ENCODE results near the gene JADE1. TPM values are rescaled to one million over a fixed set of nuclear protein-coding genes. Genes with fewer than 3 reads are reported as not detected.

The JADE1 gene
- total RNA-seq, 5 donors from 2014 or later (not counting 1 experiment from before 2014, with no cell fraction given), result 51.3 to 63.0 (median 56.6) TPM

GRCh38 chr4:128848461-128848860, 39.0 kb downstream of the JADE1 start:
- Histone ChIP-seq H3K27ac (ENCODE audit: low read length) (no peak overlapping the region), H3K4me1 (ENCODE audit: control insufficient read depth in 1 of 2, extremely low read depth in 1 of 2, insufficient read depth in 2 of 2, low read length in 2 of 2) (no peaks in the 10 kb centered on the region), H3K27me3 (replicated peaks in 1 of 2; ENCODE audit: control insufficient read depth in 2 of 2, extremely low read depth in 1 of 2, insufficient read depth in 2 of 2, low read length in 1 of 2) (no peaks in the 10 kb centered on the region), H3K4me3 (ENCODE audit: control insufficient read depth in 1 of 2, extremely low read depth in 1 of 2, low read length in 1 of 2) (no peak overlapping the region), H3K9me3 (no peaks in the 10 kb centered on the region), H3K36me3 (ENCODE audit: control insufficient read depth in 2 of 2, extremely low read depth in 1 of 2, insufficient read depth in 1 of 2, low read length in 1 of 2) (peaks cover 18 to 89% of the 10 kb centered on the region in 2 donors)
- Mint-ChIP-seq H3K4me3 (no peak overlapping the region), H3K27me3 (no peaks in the 10 kb centered on the region), H3K9me3 (no peaks in the 10 kb centered on the region), H3K36me3 (peaks cover 74% of the 10 kb centered on the region), H3K27ac (no peak overlapping the region), H3K4me1 (peaks cover 10 to 13% (median 11%) of the 10 kb centered on the region in 3 donors)
- ATAC-seq (replicated peaks in 1 of 4) (no peak), DNase-seq (no peak)
- POLR2A ChIA-PET, result no interaction called here
- CTCF ChIA-PET, result interaction anchor here in 1 of 2 donors (0.5 kb wide), 1 partner anchor 230 kb away, joined by 6 read pairs; no protein-coding TSS in a partner anchor
- WGBS (ENCODE audit: insufficient coverage), result 100% methylated on average over 1 of the region's 3 CpGs

- ChIA-PET POLR2A (interaction anchor here in 1 of 2 donors (0.6 kb wide), 1 partner anchor 8 kb away, joined by 6 read pairs; no protein-coding TSS in a partner anchor), CTCF (interaction anchor here in 1 of 2 donors (0.7 kb wide), 2 partner anchors 69 to 124 kb away, joined by 3 to 5 read pairs; no protein-coding TSS in a partner anchor)
- no peak overlapping the region for H3K27ac Mint-ChIP-seq
- no peaks in the 10 kb centered on the region for H3K9me3 ChIP-seq
- no peaks in the 10 kb centered on the region for H3K9me3 Mint-ChIP-seq
- peaks cover 75% of the 10 kb centered on the region for H3K36me3 Mint-ChIP-seq
- no peak overlapping the region for H3K4me3 Mint-ChIP-seq
- H3K4me1 ChIP-seq (ENCODE audit: control insufficient read depth in 1 of 2, extremely low read depth in 1 of 2, insufficient read depth in 2 of 2, low read length in 2 of 2), result peaks cover 15 to 16% of the 10 kb centered on the region in 2 experiments
- H3K36me3 ChIP-seq (ENCODE audit: control insufficient read depth in 2 of 2, extremely low read depth in 1 of 2, insufficient read depth in 1 of 2, low read length in 1 of 2), result peaks cover 18 to 80% of the 10 kb centered on the region in 2 donors
- WGBS (ENCODE audit: insufficient coverage), result 100% methylated on average over 1 of the region's 4 CpGs
- no peak overlapping the region for H3K4me3 ChIP-seq (ENCODE audit: control insufficient read depth in 1 of 2, extremely low read depth in 1 of 2, low read length in 1 of 2)
- no peak overlapping the region for H3K27ac ChIP-seq (ENCODE audit: low read length)
- H3K27me3 Mint-ChIP-seq, result no peaks in the 10 kb centered on the region
- H3K4me1 Mint-ChIP-seq, result peaks cover 25 to 28% (median 25%) of the 10 kb centered on the region in 3 donors
- no peak for ATAC-seq (replicated peaks in 1 of 4)
- no peak for DNase-seq
- H3K27me3 ChIP-seq (replicated peaks in 1 of 2; ENCODE audit: control insufficient read depth in 2 of 2, extremely low read depth in 1 of 2, insufficient read depth in 2 of 2, low read length in 1 of 2), result no peaks in the 10 kb centered on the region
Observed at GRCh38 chr4:128850252-128850651, 40.8 kb downstream of the JADE1 start.

GRCh38 chr4:128853741-128854140, 44.2 kb downstream of the JADE1 start:
- no peaks in the 10 kb centered on the region for H3K27me3 ChIP-seq (replicated peaks in 1 of 2; ENCODE audit: control insufficient read depth in 2 of 2, extremely low read depth in 1 of 2, insufficient read depth in 2 of 2, low read length in 1 of 2)
- Mint-ChIP-seq H3K36me3 (peaks cover 68% of the 10 kb centered on the region), H3K4me1 (peaks cover 25 to 29% (median 28%) of the 10 kb centered on the region in 3 donors), H3K27ac (peak overlapping the region; percentile 79 to 87), H3K4me3 (peak overlapping the region in 1 of 3 donors; percentile 35), H3K9me3 (no peaks in the 10 kb centered on the region), H3K27me3 (no peaks in the 10 kb centered on the region)
- ChIA-PET CTCF (interaction anchor here in 1 of 2 donors (1.2 to 1.7 kb wide), 4 partner anchors 13 to 400 kb away, joined by 3 to 9 read pairs (median 4); partner anchors contain the start of gene JADE1), POLR2A (interaction anchor here (0.6 to 1.5 kb wide), 3 partner anchors 42 to 290 kb away, joined by 3 to 6 read pairs (median 5); no protein-coding TSS in a partner anchor)
- peak overlapping the region; percentile 40 for H3K27ac ChIP-seq (ENCODE audit: low read length)
- no peak for ATAC-seq (replicated peaks in 1 of 4)
- no peaks in the 10 kb centered on the region for H3K9me3 ChIP-seq
- H3K36me3 ChIP-seq (ENCODE audit: control insufficient read depth in 2 of 2, extremely low read depth in 1 of 2, insufficient read depth in 1 of 2, low read length in 1 of 2), result peaks cover 22 to 79% of the 10 kb centered on the region in 2 donors
- DNase-seq, result no peak
- peaks cover 15 to 18% of the 10 kb centered on the region in 2 experiments for H3K4me1 ChIP-seq (ENCODE audit: control insufficient read depth in 1 of 2, extremely low read depth in 1 of 2, insufficient read depth in 2 of 2, low read length in 2 of 2)
- no CpG with 5 or more reads among the region's 5 CpGs for WGBS (ENCODE audit: insufficient coverage)
- H3K4me3 ChIP-seq (ENCODE audit: control insufficient read depth in 1 of 2, extremely low read depth in 1 of 2, low read length in 1 of 2), result no peak overlapping the region

GRCh38 chr4:128854433-128854832, 44.9 kb downstream of the JADE1 start:
- Mint-ChIP-seq H3K4me3 (peak overlapping the region in 1 of 3 donors; percentile 35), H3K36me3 (peaks cover 69% of the 10 kb centered on the region), H3K9me3 (no peaks in the 10 kb centered on the region), H3K27ac (peak overlapping the region; percentile 79 to 87), H3K27me3 (no peaks in the 10 kb centered on the region), H3K4me1 (peaks cover 25 to 32% (median 31%) of the 10 kb centered on the region in 3 donors)
- no peaks in the 10 kb centered on the region for H3K27me3 ChIP-seq (replicated peaks in 1 of 2; ENCODE audit: control insufficient read depth in 2 of 2, extremely low read depth in 1 of 2, insufficient read depth in 2 of 2, low read length in 1 of 2)
- ChIA-PET POLR2A (interaction anchor here (0.6 to 1.5 kb wide), 3 partner anchors 43 to 291 kb away, joined by 3 to 5 read pairs (median 3); no protein-coding TSS in a partner anchor), CTCF (interaction anchor here (0.7 to 1.7 kb wide), 7 partner anchors 9 to 400 kb away, joined by 3 to 9 read pairs (median 4); partner anchors contain the start of gene JADE1 (in 1 of the 2))
- DNase-seq (peak in 15 of 35 experiments; percentile 7 to 69 (median 22)), ATAC-seq (replicated peaks in 1 of 4) (peak; percentile 81 to 92 (median 86))
- WGBS (ENCODE audit: insufficient coverage), result no CpG with 5 or more reads among the region's 6 CpGs
- H3K27ac ChIP-seq (ENCODE audit: low read length), result peak overlapping the region; percentile 40
- H3K9me3 ChIP-seq, result no peaks in the 10 kb centered on the region
- peaks cover 18 to 79% of the 10 kb centered on the region in 2 donors for H3K36me3 ChIP-seq (ENCODE audit: control insufficient read depth in 2 of 2, extremely low read depth in 1 of 2, insufficient read depth in 1 of 2, low read length in 1 of 2)
- no peak overlapping the region for H3K4me3 ChIP-seq (ENCODE audit: control insufficient read depth in 1 of 2, extremely low read depth in 1 of 2, low read length in 1 of 2)
- peaks cover 15 to 18% of the 10 kb centered on the region in 2 experiments for H3K4me1 ChIP-seq (ENCODE audit: control insufficient read depth in 1 of 2, extremely low read depth in 1 of 2, insufficient read depth in 2 of 2, low read length in 2 of 2)

GRCh38 chr4:128855621-128856020, 46.1 kb downstream of the JADE1 start:
- H3K9me3 Mint-ChIP-seq, result no peaks in the 10 kb centered on the region
- DNase-seq (no peak), ATAC-seq (replicated peaks in 1 of 4) (no peak)
- 92% methylated on average over 6 of the region's 7 CpGs for WGBS (ENCODE audit: insufficient coverage)
- no peak overlapping the region for H3K27ac ChIP-seq (ENCODE audit: low read length)
- peaks cover 21 to 79% of the 10 kb centered on the region in 2 donors for H3K36me3 ChIP-seq (ENCODE audit: control insufficient read depth in 2 of 2, extremely low read depth in 1 of 2, insufficient read depth in 1 of 2, low read length in 1 of 2)
- peaks cover 15 to 19% of the 10 kb centered on the region in 2 experiments for H3K4me1 ChIP-seq (ENCODE audit: control insufficient read depth in 1 of 2, extremely low read depth in 1 of 2, insufficient read depth in 2 of 2, low read length in 2 of 2)
- H3K36me3 Mint-ChIP-seq, result peaks cover 70% of the 10 kb centered on the region
- H3K4me3 Mint-ChIP-seq, result no peak overlapping the region
- H3K4me1 Mint-ChIP-seq, result peaks cover 31 to 39% (median 38%) of the 10 kb centered on the region in 3 donors
- ChIA-PET CTCF (interaction anchor here (0.6 to 1.7 kb wide), 4 partner anchors 10 to 73 kb away, joined by 3 to 5 read pairs (median 3); no protein-coding TSS in a partner anchor), POLR2A (interaction anchor here in 1 of 2 donors (0.8 kb wide), 1 partner anchor 45 kb away, joined by 13 read pairs; no protein-coding TSS in a partner anchor)
- H3K9me3 ChIP-seq, result no peaks in the 10 kb centered on the region
- no peak overlapping the region for H3K27ac Mint-ChIP-seq
- H3K27me3 Mint-ChIP-seq, result no peaks in the 10 kb centered on the region
- H3K27me3 ChIP-seq (replicated peaks in 1 of 2; ENCODE audit: control insufficient read depth in 2 of 2, extremely low read depth in 1 of 2, insufficient read depth in 2 of 2, low read length in 1 of 2), result no peaks in the 10 kb centered on the region
- no peak overlapping the region for H3K4me3 ChIP-seq (ENCODE audit: control insufficient read depth in 1 of 2, extremely low read depth in 1 of 2, low read length in 1 of 2)

GRCh38 chr4:128856246-128856645, 46.7 kb downstream of the JADE1 start:
- peaks cover 15 to 24% of the 10 kb centered on the region in 2 experiments for H3K4me1 ChIP-seq (ENCODE audit: control insufficient read depth in 1 of 2, extremely low read depth in 1 of 2, insufficient read depth in 2 of 2, low read length in 2 of 2)
- Mint-ChIP-seq H3K4me3 (no peak overlapping the region), H3K4me1 (peaks cover 37 to 45% (median 44%) of the 10 kb centered on the region in 3 donors), H3K9me3 (no peaks in the 10 kb centered on the region), H3K27ac (no peak overlapping the region), H3K36me3 (peaks cover 72% of the 10 kb centered on the region), H3K27me3 (no peaks in the 10 kb centered on the region)
- CTCF ChIA-PET, result interaction anchor here (1.0 to 1.4 kb wide), 4 partner anchors 9 to 666 kb away, joined by 3 read pairs; no protein-coding TSS in a partner anchor
- no peaks in the 10 kb centered on the region for H3K27me3 ChIP-seq (replicated peaks in 1 of 2; ENCODE audit: control insufficient read depth in 2 of 2, extremely low read depth in 1 of 2, insufficient read depth in 2 of 2, low read length in 1 of 2)
- peaks cover 21 to 80% of the 10 kb centered on the region in 2 donors for H3K36me3 ChIP-seq (ENCODE audit: control insufficient read depth in 2 of 2, extremely low read depth in 1 of 2, insufficient read depth in 1 of 2, low read length in 1 of 2)
- DNase-seq, result no peak
- H3K4me3 ChIP-seq (ENCODE audit: control insufficient read depth in 1 of 2, extremely low read depth in 1 of 2, low read length in 1 of 2), result no peak overlapping the region
- no peaks in the 10 kb centered on the region for H3K9me3 ChIP-seq
- H3K27ac ChIP-seq (ENCODE audit: low read length), result no peak overlapping the region
- WGBS (ENCODE audit: insufficient coverage), result 100% methylated on average over 1 of the region's 2 CpGs
- ATAC-seq (replicated peaks in 1 of 4), result no peak
- POLR2A ChIA-PET, result no interaction called here
